Activated CD4-positive, alpha-beta memory T cell treated with anti-CD3 and anti-CD28 coated beads, Interleukin-2, amount 10 ng/mL, durations not matched to agents 7 days and 5 days (primary cell): ENCODE results near the gene TREML1. TPM values are rescaled to one million over a fixed set of nuclear protein-coding genes. Genes with fewer than 3 reads are reported as not detected.
"Not testable (repeated sequence)": the region's sequence is repeated elsewhere in the genome, so short reads cannot be mapped to it uniquely, and the experiment has no call there.

Experiments used
- CTCF ChIA-PET: fragments of 350-600 bp; sonication (Branson Sonifier 250); formaldehyde crosslinking; loops from one replicate; lab custom pipeline; 2021; ENCODE audit warnings: antibody characterized with exemption, inconsistent platforms; lab: Charles Lee
- POLR2A ChIA-PET: fragments of 350-600 bp; sonication (Branson Sonifier 250); formaldehyde crosslinking; loops from one replicate; lab custom pipeline; 2021; ENCODE audit warnings: antibody characterized with exemption; lab: Charles Lee
- DNase-seq: peaks from one replicate; pipeline ENCODE4 v3.0.0-alpha.2; 2020
- H3K27ac Mint-ChIP-seq: one replicate; pipeline ENCODE4 v1.8.0; 2021; ENCODE audit warnings: mild to moderate bottlenecking, mixed read lengths
- H3K27me3 Mint-ChIP-seq: one replicate; pipeline ENCODE4 v1.8.0; 2021; ENCODE audit warnings: mixed read lengths
- H3K36me3 Mint-ChIP-seq: one replicate; pipeline ENCODE4 v1.8.0; 2021; ENCODE audit warnings: low read depth, mixed read lengths
- H3K4me1 Mint-ChIP-seq: one replicate; pipeline ENCODE4 v1.8.0; 2021; ENCODE audit warnings: mixed read lengths
- H3K4me3 Mint-ChIP-seq: one replicate; pipeline ENCODE4 v1.8.0; 2021; ENCODE audit warnings: mild to moderate bottlenecking, mixed read lengths
- H3K9me3 Mint-ChIP-seq: one replicate; pipeline ENCODE4 v1.8.0; 2021; ENCODE audit warnings: mixed read lengths
- total RNA-seq, 2 experiments: library from RNA; stranded (reverse); gene quantifications; one replicate each; pipeline ENCODE4 v1.2.3, GENCODE V29; 2021

The TREML1 gene
- total RNA-seq, 2 experiments from 2014 or later = not detected

- H3K36me3 Mint-ChIP-seq = peaks cover 3% of the 10 kb centered on the region
- H3K4me1 Mint-ChIP-seq = no peaks in the 10 kb centered on the region
- ChIA-PET POLR2A (no interaction called here), CTCF (no interaction called here)
- DNase-seq = no peak
- no peaks in the 10 kb centered on the region for H3K9me3 Mint-ChIP-seq
- H3K27ac Mint-ChIP-seq = no peak overlapping the region
- H3K27me3 Mint-ChIP-seq = no peaks in the 10 kb centered on the region
- H3K4me3 Mint-ChIP-seq = no peak overlapping the region
These were observed 34.1 kb downstream of the TREML1 start for GRCh38 chr6:41120058-41120457.

DNA sequence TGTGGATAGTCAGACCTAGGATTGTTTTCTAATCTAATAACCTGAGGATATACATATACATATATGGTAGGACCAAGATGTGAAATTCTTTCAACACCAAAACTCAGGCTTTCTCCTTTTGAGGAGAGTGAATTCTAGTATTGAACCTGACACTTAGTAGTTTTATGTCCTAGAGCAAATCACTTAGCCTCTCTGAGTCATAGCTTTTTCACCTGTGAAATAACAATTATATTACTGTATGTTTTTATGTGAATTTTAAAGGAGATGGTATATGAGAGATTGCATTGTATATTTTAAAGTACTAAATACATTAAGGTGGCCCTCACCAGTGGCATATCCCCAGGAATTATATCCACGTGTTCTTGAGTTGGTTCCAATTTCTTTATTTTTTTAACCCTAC, 34.6 kb downstream of the TREML1 start:
- peaks cover 3% of the 10 kb centered on the region for H3K36me3 Mint-ChIP-seq
- no peak for DNase-seq
- no peaks in the 10 kb centered on the region for H3K27me3 Mint-ChIP-seq
- ChIA-PET CTCF (no interaction called here), POLR2A (no interaction called here)
- no peaks in the 10 kb centered on the region for H3K4me1 Mint-ChIP-seq
- H3K27ac Mint-ChIP-seq = no peak overlapping the region
- H3K9me3 Mint-ChIP-seq = no peaks in the 10 kb centered on the region
- no peak overlapping the region for H3K4me3 Mint-ChIP-seq

DNA sequence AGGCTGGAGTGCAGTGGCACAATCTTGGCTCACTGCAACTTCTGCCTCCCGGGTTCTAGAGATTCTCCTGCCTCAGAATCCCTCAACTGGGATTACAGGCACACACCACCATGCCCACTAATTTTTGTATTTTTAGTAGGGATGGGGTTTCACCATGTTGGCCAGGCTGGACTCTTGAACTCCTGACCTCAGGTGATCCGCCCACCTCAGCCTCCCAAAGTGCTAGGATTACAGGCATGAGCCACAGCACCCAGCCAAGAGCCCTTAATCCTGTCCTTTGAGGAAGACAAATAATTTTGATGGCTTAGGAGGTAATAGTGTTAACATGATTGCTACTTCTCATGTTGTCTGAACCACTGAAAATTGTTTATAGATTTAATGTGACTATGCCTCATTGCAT, 39.1 kb downstream of the TREML1 start:
- H3K36me3 Mint-ChIP-seq, H3K9me3 Mint-ChIP-seq, H3K27ac Mint-ChIP-seq, DNase-seq, H3K4me3 Mint-ChIP-seq, H3K4me1 Mint-ChIP-seq, POLR2A ChIA-PET, H3K27me3 Mint-ChIP-seq: not testable (repeated sequence)
- CTCF ChIA-PET = interaction anchor here (0.6 kb wide), 2 partner anchors 145 to 191 kb away, joined by 3 to 4 read pairs; no protein-coding TSS in a partner anchor

DNA sequence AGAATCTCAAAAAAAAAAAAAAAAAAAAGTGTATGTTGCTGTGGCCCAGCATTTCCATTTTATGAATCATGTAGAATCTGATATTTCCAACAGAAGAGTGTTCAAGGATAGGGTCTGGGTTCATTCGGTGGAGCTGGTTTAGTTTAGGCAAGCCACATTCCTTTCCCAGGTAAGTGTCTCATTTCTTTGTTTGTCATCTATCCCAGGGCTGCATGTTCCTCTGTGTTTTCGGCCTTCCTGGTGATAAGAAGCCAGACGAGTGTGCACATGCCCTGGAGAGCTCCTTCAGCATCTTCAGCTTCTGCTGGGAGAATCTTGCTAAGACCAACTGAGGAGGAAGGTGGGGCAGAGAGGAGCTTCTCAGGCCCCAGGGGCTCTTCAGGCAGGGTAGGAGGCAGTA, 43.1 kb downstream of the TREML1 start:
- H3K4me1 Mint-ChIP-seq = no peaks in the 10 kb centered on the region
- H3K27me3 Mint-ChIP-seq = no peaks in the 10 kb centered on the region
- no peak for DNase-seq
- ChIA-PET POLR2A (interaction anchor here (0.6 kb wide), 1 partner anchor 24 kb away, joined by 3 read pairs; no protein-coding TSS in a partner anchor), CTCF (interaction anchor here (2.1 kb wide), 1 partner anchor 71 kb away, joined by 9 read pairs; no protein-coding TSS in a partner anchor)
- no peak overlapping the region for H3K4me3 Mint-ChIP-seq
- no peaks in the 10 kb centered on the region for H3K9me3 Mint-ChIP-seq
- no peaks in the 10 kb centered on the region for H3K36me3 Mint-ChIP-seq
- no peak overlapping the region for H3K27ac Mint-ChIP-seq

- peaks cover 20% of the 10 kb centered on the region for H3K36me3 Mint-ChIP-seq
- ChIA-PET CTCF (interaction anchor here (1.1 to 3.1 kb wide), 6 partner anchors 9 to 204 kb away, joined by 3 to 18 read pairs (median 4); no protein-coding TSS in a partner anchor), POLR2A (interaction anchor here (0.8 to 1.2 kb wide), 3 partner anchors 12 to 75 kb away, joined by 3 to 4 read pairs (median 4); no protein-coding TSS in a partner anchor)
- no peaks in the 10 kb centered on the region for H3K27me3 Mint-ChIP-seq
- H3K27ac Mint-ChIP-seq = no peak overlapping the region
- H3K4me1 Mint-ChIP-seq = no peaks in the 10 kb centered on the region
- H3K9me3 Mint-ChIP-seq = no peaks in the 10 kb centered on the region
- no peak overlapping the region for H3K4me3 Mint-ChIP-seq
- DNase-seq = no peak
These were observed 50.3 kb downstream of the TREML1 start for GRCh38 chr6:41103847-41104246.

GRCh38 chr6:41100871-41101287, 53.3 kb downstream of the TREML1 start:
- H3K27ac Mint-ChIP-seq = no peak overlapping the region
- H3K36me3 Mint-ChIP-seq = peaks cover 48% of the 10 kb centered on the region
- no peaks in the 10 kb centered on the region for H3K4me1 Mint-ChIP-seq
- no peak for DNase-seq
- no peak overlapping the region for H3K4me3 Mint-ChIP-seq
- ChIA-PET CTCF (interaction anchor here (3.0 kb wide), 1 partner anchor 9 kb away, joined by 18 read pairs; no protein-coding TSS in a partner anchor), POLR2A (no interaction called here)
- no peaks in the 10 kb centered on the region for H3K27me3 Mint-ChIP-seq
- H3K9me3 Mint-ChIP-seq = no peaks in the 10 kb centered on the region

Other genes with a start within 250 kb of the TREML1 start
- 1 to 10 TPM; 1.6 to 2.3 TPM for gene UNC5CL, start 115.1 kb downstream of the TREML1 start, total RNA-seq
- gene TSPO2, start 111.9 kb downstream of the TREML1 start, total RNA-seq = not detected
- gene APOBEC2, start 101.1 kb downstream of the TREML1 start, total RNA-seq = not detected
- 10 to 100 TPM; 34.3 to 37.2 TPM for gene OARD1, start 82.0 kb downstream of the TREML1 start, total RNA-seq
- 10 to 100 TPM; 26.2 to 29.8 TPM for gene NFYA, start 81.4 kb downstream of the TREML1 start, total RNA-seq
- gene TREM2, start 8.8 kb upstream of the TREML1 start, total RNA-seq = not detected
- gene TREML2, start 46.8 kb upstream of the TREML1 start, total RNA-seq = 10 to 100 TPM; 19.2 to 21.5 TPM
- not detected for gene TREML4, start 74.0 kb upstream of the TREML1 start, total RNA-seq
- gene TREM1, start 132.3 kb upstream of the TREML1 start, total RNA-seq = not detected
- gene NCR2, start 181.3 kb upstream of the TREML1 start, total RNA-seq = not detected